ENCODE data around the gene PYGO1.
"Not testable (repeated sequence)": the region's sequence is repeated elsewhere in the genome, so short reads cannot be mapped to it uniquely, and the experiment has no call there.

PYGO1 gene, protein sequence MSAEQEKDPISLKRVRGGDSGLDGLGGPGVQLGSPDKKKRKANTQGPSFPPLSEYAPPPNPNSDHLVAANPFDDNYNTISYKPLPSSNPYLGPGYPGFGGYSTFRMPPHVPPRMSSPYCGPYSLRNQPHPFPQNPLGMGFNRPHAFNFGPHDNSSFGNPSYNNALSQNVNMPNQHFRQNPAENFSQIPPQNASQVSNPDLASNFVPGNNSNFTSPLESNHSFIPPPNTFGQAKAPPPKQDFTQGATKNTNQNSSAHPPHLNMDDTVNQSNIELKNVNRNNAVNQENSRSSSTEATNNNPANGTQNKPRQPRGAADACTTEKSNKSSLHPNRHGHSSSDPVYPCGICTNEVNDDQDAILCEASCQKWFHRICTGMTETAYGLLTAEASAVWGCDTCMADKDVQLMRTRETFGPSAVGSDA

DNA sequence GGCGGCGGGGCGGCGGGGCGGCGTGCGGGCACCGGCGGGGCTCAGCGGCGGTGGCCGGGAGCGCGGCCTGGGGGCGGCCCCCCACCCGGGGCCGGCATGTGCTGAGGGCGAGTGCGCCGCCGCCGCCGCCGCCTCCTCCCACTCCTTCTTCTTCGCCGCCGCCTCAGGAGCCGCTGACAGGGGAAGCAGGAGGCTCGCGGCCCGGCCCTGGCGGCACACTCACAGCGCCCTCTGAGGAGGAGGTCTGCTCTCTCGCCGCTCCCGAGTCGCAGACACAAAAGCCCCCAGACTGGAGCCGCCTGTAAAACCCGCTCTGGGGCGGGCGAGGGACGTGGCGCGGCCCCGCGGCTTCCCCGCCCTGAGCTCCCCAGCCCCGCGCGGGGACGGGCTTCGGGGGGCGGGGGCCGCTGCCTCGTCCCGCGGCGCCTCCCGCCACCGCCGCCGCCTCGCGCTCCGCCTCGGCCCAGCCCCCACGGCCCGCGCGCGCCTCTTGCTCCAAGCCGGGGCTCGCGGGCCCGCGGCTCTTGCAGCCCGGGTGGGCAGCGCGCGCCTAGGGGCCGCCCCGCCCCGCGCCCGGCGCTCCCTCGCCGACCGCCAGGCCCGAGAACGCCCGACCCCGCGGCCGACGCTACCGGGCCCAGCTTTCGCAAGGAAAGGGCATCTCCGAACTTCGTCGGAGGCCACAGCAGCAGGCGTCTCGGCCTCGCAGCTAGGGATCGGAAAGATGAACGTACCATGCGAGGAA, at the start of gene PYGO1:
Gene PYGO1 (minus strand): TSS at position 276 of the 745 bp plus-strand sequence. CDS start 462 bp downstream, outside the sequence.
- no peak for FAIRE-seq

DNA sequence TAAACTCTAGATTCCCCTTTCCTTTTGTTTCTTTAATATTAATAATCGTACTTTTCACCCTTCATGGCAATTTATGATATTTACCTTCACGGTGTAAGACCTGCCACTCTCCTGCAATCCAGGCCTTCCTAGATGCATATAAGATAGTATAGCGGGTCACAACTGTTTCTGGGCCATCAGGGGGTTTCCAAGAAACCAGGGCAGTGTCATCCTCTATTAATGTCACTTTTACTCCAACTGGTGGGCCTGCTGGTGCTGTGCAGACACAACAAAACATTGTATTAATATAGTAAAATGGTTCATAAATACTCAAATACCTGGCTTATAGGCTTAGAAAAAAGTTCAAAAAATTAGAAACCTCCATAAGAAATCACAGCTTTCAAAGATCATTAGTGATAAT, 48.9 kb upstream of the PYGO1 start:
- no peak for FAIRE-seq

DNA sequence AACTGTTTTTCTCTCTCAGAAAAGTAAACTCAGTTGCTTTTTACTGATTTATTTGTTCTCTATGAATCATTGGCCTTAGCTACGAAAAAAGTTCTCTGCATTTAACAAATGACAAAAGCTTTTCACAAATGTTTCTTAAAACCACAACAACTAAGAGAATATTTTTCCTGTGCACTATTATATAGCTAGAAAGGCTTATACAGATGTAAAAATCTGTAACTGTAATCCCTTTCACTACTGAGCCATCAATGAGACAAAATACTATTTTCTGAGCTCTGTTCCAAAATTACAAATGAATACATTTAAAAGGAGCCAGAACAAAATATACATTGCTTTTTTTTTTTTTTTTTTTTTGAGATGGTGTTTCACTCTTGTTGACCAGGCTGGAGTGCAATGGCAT, 45.6 kb upstream of the PYGO1 start:
- FAIRE-seq, result no peak

DNA sequence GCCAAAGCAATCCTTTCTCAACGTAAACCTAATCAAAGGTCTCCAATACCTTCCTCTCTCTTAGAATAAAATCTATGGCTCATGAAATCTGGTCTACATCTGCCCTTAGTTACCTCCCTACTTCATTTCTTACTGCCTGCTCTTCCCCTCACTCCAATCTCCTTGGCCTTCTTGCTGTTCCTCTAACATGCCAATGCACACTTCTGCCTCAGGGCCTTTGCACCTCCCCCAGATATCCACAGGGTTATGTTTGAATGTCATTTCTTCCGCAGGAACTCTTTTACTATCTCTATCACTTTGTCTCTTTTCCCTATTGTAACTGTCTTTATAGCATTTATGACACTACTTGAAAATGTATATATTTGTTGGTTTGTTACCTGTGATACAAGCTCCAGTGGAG, 44.3 kb upstream of the PYGO1 start:
- no peak for FAIRE-seq

DNA sequence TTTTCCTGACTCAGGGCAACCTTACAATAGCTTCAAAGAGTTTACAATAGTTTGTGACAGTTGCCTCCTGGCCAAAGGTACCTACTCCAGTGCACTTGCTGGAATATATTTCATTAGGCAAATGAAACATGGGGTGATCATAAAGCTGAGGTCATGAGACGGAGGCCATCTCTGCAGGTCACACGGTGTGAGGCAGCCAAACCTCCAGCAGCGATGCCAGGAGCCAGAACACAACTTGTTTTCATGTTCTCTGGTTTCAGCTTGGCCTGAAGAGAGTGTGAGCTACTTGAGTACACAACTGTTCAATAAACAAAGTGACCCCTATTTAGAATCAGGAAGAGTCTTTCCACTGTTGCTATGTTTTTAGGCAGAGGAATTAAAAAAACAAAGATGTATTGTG, 42.7 kb upstream of the PYGO1 start:
- FAIRE-seq, result no peak

DNA sequence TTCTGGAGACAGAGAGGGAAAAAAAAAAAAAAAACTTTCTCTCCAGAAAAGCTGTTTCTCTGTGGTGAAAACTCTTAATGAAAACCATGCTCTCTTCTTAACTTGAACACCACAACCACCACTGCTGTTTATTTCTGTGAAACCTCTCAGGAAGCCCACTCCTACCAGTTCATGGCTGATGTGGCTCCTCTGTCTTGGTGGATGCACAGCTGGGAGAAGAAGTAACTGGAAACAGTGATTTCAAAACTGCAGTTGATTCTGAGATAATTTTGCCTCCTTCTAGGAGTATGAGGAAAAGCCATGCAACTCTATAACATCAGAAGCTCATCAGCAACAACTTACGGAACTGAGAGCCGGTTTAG, 40.2 kb upstream of the PYGO1 start:
- no peak for FAIRE-seq

DNA sequence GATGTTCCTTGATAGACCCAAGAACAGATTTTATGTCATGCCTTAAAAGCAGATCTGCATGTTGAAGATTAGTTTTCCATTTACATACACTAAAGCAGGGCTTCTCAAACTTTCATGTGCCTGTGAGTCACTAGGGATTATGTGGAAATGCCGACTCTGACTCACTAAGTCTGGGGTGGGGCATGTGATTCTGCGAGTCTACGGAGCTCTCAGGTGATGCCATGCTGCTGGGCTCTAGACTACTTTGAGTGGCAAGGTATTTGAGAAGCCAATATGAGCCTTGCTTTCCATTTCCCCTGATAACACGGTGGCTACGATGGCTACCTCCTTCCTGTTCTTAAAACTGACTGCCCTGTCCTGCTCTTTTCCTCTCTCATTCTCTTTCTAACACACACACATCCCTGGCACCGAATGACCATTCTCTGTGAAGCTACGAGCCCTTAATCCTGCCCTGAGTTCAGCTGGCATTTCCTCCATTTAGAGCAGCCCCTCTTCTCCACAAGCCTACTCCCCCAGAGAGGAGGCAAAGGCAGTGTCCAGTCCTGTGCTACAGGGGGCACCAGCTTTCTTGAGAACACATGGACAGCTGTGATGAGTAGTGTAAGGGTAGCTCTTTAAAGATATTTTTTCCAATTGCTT, 39.7 kb upstream of the PYGO1 start:
- FAIRE-seq, result no peak

DNA sequence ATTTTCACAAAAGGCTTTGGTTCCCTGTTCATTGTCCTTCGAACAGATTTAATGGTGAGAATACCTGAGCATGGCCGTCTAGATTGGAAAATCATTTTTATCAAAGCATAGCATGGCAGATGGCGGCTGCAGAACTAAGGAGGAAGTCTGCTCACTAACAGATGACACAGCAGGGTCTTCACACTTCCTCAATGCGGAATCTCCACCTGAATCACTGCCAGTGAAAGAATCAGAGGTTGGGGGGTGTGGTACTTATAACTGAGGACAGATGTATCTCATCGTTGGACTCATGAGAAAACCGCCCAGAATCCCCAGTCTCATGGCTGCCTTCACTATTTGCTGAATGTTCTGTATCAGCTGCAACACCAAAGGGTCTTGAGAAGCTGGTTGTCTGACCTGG, 31.6 kb upstream of the PYGO1 start:
- FAIRE-seq, result no peak

DNA sequence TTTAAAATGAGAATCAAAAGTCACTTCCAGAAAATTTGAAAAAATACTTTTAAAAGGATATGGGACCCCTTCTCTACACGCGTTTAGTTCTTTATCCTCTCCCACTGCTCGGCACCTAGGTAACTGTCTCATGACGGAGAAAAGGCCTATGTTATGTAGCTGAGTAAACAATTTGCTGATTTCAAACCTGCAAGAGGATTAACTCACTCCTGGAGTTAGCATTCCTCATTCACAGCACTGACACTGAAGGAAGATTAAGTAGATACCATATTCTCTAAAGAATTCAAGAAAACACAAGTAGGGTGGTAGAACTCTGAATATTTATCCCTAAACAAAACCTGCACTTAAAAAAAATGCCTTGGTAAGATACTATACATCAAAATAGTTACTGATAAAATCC, 30.2 kb upstream of the PYGO1 start:
- no peak for FAIRE-seq

DNA sequence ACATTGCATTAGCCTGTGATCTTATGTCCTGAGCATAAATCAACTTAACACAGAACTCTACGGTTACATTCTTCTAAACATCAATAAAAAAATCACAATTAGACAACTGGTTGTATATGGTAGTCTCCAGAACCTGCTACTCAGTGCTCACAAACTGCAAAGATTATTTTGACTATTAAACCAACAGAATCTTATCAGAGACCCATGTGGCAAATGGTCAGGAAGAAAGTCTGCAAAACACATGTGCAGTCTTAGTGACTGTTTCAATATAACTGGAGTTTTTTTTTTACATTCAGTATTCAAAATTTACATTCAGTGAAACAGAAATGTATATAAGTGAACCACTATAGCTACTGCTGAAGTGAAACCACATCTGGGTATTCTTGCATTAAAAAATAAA, 27.3 kb upstream of the PYGO1 start:
- FAIRE-seq, result no peak

DNA sequence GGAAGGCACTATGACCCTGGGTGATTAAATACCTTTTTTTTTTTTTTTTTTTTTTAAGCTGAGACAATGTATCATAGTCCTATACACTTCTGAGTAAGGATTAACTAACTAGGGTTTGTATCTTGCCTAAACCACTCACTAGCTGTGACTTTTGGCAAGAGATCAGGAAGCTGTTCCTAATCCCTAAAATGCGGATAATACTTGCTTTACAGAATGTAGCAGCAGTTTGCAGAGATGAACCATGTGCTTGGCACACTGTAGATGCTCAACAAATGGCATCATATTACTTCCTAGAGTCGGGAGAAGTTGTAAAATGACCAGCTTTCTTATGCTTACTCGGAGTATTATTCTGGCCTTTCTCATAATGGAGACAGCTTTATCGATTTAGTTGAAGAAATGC, 25.6 kb upstream of the PYGO1 start:
- FAIRE-seq, result no peak

DNA sequence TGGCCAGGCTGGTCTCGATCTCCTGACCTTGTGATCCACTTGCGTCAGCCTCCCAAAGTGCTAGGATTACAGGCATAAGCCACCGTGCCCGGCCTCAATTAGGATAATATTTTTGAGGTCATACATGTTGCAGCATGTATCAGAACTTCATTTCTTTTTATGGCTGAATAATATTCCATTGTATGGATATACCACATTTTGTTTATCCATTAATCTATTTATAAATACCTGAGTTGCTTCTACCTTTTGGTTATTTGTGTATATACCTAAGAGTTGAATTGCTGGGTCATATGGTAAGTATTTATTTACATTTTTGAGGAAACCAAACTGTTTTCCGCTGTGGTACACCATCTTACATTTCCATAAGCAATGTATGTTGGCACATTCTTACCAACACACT, 18.1 kb upstream of the PYGO1 start:
- no peak for FAIRE-seq

DNA sequence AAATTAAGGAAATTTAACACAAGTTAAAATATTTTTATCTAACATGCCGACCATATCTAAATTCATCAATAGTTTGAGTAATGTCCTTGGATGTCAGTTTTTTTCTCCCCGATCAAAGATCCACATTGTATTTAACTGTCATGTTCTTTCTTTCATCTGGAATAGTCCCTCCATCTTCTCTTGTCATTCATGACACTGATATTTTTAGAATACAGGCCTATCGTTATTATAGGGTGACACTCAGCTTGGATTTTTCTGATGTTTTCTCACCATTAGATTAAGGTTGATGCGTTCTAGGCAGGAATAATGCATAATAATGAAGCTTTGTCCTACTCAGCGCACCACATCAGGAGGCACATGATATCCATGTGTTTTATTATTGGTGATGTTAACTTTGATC, 13.2 kb upstream of the PYGO1 start:
- no peak for FAIRE-seq

DNA sequence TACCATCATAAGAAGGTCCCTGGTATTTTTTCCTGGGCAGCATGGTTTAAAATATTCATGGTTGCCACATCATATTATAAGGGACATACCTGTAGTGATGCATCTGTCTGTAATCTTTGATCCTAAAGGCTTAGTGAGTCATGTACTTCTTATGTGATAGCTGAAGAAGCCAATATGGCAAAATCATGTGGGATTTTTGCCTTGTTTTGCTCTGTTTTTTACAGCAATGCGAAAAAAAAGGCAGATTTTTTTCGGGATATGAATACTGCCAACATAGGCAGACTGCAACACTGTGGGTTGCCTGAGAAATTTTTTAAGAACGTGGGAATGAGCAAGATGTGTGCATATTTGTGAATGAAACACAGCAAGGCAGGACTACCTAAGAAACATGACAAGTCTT, 11.3 kb upstream of the PYGO1 start:
- FAIRE-seq, result no peak

DNA sequence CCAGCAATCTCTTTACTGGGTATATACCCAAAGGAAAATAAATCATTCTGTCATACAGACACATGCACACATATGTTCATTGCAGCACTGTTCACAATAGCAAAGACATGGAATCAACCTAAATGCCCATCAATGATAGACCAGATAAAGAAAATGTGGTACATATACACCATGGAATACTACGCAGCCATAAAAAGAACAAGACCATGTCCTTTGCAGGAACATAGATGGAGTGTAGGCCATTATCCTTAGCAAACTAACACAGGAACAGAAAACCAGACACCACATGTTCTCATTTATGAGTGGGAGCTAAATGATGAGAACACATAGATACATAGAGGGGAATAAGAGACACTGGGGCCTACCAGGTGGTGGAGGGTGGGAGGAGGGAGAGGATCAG, 4.9 kb upstream of the PYGO1 start:
- FAIRE-seq, result not testable (repeated sequence)

DNA sequence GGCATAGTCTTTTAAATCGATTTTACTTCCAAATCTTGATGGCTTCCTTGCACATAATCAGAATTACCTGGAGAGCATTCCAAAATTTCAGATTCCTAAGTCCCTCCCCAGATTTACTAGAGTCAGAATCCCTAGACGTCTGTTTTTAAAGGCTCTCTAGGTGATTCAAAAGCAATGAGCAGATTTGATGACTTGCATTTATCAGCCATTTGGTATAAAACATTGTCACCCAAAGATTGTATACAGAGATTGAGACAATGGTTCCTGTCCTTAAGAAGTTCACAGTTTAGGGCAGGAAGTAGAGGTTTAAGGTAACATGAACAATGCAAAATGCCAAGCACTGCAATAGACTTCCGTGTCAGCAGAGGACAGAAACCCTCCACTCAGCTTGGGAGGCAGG, 2.6 kb upstream of the PYGO1 start:
- no peak for FAIRE-seq

DNA sequence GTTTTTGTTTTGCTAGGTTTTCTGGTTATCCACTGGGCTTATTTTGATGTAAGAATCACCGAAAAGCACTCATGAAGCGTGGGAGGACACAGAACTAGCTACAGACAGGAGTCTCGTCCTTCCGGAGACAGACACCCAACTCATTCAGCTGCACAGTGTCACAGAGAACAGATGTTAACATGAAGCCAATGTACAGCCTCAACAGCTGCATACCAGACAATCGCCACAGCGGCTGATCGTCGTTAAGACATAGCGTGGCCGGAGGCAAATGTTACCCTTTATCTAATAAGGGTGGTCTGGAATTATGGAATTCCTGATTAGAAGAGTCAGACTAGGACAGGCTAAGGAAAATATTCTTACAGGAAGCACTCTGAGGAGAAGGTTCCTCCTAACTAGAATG, 1.1 kb upstream of the PYGO1 start:
- FAIRE-seq, result no peak

DNA sequence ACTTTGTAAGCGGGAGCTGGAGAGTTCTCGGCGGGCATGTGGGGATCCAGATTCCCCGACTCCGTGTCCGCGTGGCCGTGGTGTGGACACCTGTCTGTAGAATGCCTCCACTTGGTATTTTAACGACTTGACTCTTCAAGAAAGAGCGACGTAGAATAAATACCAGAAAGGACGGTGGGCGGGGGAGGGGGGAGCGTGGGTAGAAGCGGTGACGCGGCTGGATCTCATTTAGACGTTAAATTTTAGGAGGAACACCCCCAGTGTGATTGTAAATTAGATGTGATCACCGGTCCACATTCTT, 620 bp upstream of the PYGO1 start:
- no peak for FAIRE-seq

DNA sequence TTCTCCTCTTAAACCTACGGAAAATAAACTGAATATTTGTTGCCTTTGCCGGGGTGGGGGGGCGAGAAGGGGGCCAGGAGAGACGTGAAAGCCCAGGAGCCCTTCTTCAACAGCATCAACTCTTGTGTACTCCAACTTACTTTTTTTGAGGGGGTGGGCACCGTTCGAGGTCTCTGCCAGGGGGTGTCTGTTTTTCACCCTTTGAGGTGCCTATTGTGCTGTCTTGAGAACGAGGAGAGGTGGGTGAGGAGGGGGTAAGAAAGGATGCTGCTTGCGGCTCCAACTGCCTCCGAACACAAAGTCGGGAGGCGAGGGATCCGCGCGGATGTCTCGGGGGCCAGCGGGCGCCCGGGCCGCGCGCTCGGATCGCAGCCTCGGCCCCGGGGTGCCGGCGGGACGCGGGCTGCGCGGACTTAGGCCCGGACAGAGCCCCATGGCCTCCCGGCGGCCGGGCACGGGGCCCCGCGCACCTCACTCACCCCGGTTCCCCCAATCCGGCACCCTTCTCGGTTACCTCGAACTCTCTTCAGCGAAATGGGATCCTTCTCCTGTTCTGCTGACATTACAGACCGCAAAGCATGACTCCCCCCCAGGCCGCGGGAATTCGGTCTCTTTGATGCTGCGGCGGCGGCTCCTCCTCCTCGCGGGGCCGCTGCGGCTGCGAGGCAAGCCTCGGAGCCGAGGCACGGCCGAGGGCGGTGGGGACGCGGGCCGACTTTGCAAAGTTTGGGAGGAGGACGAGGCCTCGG, 650 bp downstream of the PYGO1 start:
- FAIRE-seq, result no peak

DNA sequence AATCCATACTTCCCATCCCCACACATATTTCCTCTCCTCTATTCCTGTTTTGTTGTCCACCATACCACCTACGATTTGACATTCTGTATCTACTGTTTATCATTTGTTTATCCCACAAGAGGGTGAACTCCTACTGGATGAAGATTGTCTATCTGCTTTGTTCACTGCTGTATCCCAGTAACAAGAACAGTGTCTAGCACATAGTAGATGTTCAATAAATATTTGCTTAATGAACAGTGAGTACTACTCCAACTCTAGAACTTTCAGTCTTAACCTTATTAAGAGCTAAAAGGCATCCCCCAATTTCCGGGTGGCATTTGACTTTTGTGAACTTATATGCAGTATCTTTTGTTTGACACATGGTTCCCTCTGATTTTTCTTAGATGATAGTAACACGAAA, 1.3 kb downstream of the PYGO1 start:
- no peak for FAIRE-seq

DNA sequence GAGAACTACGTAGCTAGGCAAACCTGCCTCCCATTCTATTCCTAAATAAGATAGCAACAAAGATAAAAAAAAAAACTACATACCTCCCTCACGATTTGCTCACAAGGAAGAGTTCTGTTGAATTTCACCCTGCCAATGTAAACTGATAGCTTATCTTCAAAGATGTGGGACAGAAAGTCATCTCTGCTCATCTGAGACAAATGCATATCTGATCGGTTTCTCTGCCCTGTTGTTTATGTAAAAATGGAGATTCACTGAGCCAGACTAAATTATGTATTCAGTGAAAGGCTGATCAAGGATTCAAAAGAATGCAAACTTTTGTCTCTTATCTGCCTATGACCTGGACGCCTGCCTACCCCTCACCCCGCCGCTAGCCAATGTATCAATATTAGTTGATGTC, 11.2 kb downstream of the PYGO1 start:
- FAIRE-seq, result no peak

DNA sequence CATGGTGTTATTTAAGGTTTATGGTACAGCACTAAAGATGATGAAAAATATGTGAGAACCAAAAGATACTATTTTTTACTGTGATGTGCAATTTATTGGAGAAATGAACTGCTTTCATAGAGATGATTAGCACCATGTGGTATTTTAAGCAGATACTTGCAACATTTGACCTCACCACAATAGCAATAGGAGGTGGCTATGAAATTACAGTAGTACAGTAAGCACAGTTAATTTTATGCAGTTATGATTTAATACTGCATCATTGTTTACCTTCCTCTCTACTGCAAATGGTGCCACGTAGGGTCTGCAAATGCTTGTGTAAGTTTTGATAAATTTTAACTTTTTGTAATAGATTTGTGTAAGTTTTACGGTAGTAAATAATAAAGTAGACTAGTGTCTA, 14.0 kb downstream of the PYGO1 start:
- FAIRE-seq, result no peak

DNA sequence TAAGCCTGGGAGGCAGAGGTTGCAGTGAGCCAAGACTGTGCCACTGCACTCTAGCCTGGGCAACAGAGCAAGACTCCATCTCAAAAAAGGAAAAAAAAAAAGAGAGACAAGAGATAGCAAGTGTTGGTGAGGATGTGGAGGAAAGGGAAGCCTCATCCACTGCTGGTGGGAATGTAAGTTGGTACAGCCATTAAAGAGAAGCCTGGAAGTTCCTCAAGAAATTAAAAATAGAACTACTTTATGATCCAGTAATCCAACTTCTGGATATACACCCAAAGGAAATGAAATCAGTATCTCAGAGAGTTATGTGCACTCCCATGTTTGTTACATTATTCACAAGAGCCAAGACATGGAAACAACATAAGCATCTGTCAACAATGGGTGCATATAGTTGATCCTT, 14.9 kb downstream of the PYGO1 start:
- FAIRE-seq, result no peak

Data from endometrium (tissue), 2 donors.